Bronchus fibroblast of lung (primary cell): ENCODE measurements around the gene SERPING1. TPM values are rescaled to one million over a fixed set of nuclear protein-coding genes. Genes with fewer than 3 reads are reported as not detected.

Experiments
- total RNA-seq: library from RNA; depleted of rRNA; stranded (reverse); fragments of >200 nt; gene quantifications from 2 replicates; pipeline ENCODE4 v1.2.3, GENCODE V29; 2015

Gene SERPING1
- 56.3 and 67.6 TPM in 2 replicates for total RNA-seq

DNA sequence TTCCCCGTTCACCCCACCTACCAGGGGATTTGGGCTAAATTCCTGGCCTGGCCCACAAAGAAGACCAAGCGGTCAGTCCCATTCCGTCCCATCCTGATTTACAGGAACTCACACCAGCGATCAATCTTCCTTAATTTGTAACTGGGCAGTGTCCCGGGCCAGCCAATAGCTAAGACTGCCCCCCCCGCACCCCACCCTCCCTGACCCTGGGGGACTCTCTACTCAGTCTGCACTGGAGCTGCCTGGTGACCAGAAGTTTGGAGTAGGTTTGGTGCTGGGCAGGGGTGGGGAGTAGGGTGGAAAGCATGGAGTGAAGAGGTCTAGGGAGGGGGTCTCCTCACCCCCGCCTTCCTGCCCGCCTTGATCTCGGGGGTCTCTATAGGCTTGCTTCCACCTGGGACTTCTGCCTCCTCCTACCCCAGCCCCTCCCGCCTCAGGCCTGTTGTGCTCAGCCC lies at the start of gene SERPING1:
Gene SERPING1 (plus strand): TSS at position 225 of the 455 bp plus-strand sequence. CDS start 586 bp downstream, outside the sequence.

GRCh38 chr11:57567515-57568329 lies 29.8 kb upstream of the SERPING1 start, which contains the start of gene UBE2L6:
UBE2L6 (minus strand) TSS chr11:57567672; CDS start chr11:57567611, 61 bp downstream.

DNA sequence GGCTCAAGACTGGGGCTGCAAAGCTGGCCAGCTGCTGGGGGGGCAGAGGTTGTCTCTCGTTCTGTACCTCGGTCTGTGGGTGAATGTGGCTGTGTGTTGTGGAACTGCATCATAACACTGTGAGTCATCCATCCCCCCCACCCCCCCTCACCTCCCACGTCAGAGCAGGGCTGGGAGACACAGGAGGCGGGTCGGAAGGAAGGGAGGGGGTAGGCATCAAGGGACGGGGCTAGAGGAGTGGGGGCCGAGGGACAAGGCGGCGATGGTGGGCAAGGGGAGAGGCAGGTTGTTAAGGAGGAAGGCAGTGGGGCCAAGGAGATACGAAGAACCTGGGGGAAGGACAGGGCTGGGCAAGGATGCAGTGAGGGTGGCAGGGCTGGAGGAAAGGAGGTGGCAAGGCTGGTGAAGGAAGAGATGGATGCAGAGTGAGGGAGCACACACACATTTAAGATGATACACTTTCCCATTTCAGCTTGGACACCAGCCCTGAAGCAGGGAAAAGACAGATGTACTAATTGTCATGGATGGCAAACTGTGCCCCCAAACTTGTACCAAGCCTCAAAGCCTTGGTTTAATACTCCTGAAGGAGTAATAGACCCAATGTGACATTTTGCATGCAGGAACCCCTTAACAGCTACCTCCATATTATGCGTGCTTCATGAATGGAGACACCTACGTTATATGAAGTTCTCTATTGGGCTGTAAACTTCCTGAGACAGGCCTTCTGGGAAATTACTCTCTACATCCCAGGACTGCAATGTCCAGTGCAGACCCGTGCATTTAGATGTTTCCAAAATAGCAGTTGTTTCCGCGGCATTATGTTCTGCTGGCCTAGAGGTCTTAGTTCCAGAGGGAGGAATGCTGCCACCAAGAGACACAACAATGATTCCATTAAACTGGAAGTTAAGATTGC lies 52.6 kb downstream of the SERPING1 start, which contains the start of gene YPEL4:
Gene YPEL4 (minus strand): TSS at position 87 of the 913 bp plus-strand sequence. CDS start 2,805 bp downstream, outside the sequence.

GRCh38 chr11:57657194-57658022 lies 59.9 kb downstream of the SERPING1 start, which contains the start of gene CLP1:
CLP1 (plus strand) TSS chr11:57657762; CDS start chr11:57659477, 1,715 bp downstream.

Other genes starting within 250 kb of the SERPING1 start
- not detected in 2 replicates for gene PRG3, start 216.5 kb upstream of the SERPING1 start, total RNA-seq
- not detected in 2 replicates for gene PRG2, start 207.0 kb upstream of the SERPING1 start, total RNA-seq
- gene SLC43A3, start 170.6 kb upstream of the SERPING1 start, total RNA-seq = 64.2 and 82.5 TPM in 2 replicates
- 1.3 TPM in 2 replicates for gene RTN4RL2, start 137.2 kb upstream of the SERPING1 start, total RNA-seq
- 17.1 and 18.8 TPM in 2 replicates for gene SLC43A1, start 82.0 kb upstream of the SERPING1 start, total RNA-seq
- gene TIMM10, start 66.9 kb upstream of the SERPING1 start, total RNA-seq = 53.1 and 56.5 TPM in 2 replicates
- gene SMTNL1, start 60.1 kb upstream of the SERPING1 start, total RNA-seq = not detected in 2 replicates
- gene UBE2L6, start 30.0 kb upstream of the SERPING1 start, total RNA-seq = 35.1 and 41.9 TPM in 2 replicates
- 0.17 and 0.45 TPM in 2 replicates for gene YPEL4, start 52.2 kb downstream of the SERPING1 start, total RNA-seq
- gene CLP1, start 60.1 kb downstream of the SERPING1 start, total RNA-seq = 15.0 and 15.8 TPM in 2 replicates
- gene ZDHHC5, start 70.4 kb downstream of the SERPING1 start, total RNA-seq = 37.3 and 39.7 TPM in 2 replicates
- 25.4 and 36.4 TPM in 2 replicates for gene MED19, start 114.5 kb downstream of the SERPING1 start, total RNA-seq
- gene TMX2, start 114.9 kb downstream of the SERPING1 start, total RNA-seq = 59.6 and 60.0 TPM in 2 replicates
- 220 and 229 TPM in 2 replicates for gene SELENOH, start 143.8 kb downstream of the SERPING1 start, total RNA-seq
- gene BTBD18, start 154.1 kb downstream of the SERPING1 start, total RNA-seq = not detected in 2 replicates
- gene CTNND1, start 164.1 kb downstream of the SERPING1 start, total RNA-seq = 61.7 and 64.1 TPM in 2 replicates